Measurements from ENCODE around the gene GNLY. TPM values are rescaled to one million over a fixed set of nuclear protein-coding genes. Genes with fewer than 3 reads are reported as not detected.

GNLY gene
- polyA plus RNA-seq, 1 of the 3 experiments (the other 2 are of a cell fraction), result not detected

DNA sequence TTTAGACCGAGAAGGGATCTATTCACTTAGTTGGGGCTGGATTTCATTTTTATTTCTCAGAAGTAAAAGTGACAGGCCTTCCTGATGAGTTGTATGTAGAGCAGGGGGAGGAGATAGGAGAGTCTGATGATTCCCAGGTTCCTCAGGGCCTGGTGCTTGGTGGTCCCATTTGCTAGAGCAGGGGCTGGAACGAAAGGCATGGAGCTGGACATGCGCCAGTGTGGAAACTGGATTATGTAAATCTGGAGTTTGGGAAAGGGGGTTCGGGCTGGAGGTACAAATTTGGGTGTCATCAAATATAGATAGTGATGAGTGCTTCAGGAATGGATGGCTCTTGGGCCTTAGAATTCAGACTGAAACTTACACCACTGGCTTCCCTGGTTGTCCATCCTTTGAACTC is 27.5 kb downstream of the GNLY start (continued):
- TF ChIP-seq FOXM1 (IDR thresholded peaks at IDR 0.05; ENCODE audit: low read depth) (no peak), YY1 (IDR thresholded peaks at IDR 0.05; ENCODE audit: low read depth) (no peak), EP300 (IDR thresholded peaks at IDR 0.05; ENCODE audit: borderline replicate concordance in 1 of 2, low read depth in 1 of 2, low read length in 1 of 2) (no peak), NRF1 (IDR thresholded peaks at IDR 0.05; ENCODE audit: low read depth, low read length) (no peak), GABPA (IDR thresholded peaks at IDR 0.05; ENCODE audit: low read depth) (no peak)

GRCh38 chr2:85722519-85722918 is 28.4 kb downstream of the GNLY start:
- no peak for DNase-seq
- ChIA-PET POLR2A (no interaction called here), CTCF (interaction anchor here (0.6 to 5.9 kb wide), 6 partner anchors 15 to 91 kb away, joined by 3 to 47 read pairs (median 4); no protein-coding TSS in a partner anchor)
- peaks cover 8 to 25% of the 10 kb centered on the region in 2 experiments; a peak in 3 of 4 replicates for H3K4me1 ChIP-seq (ENCODE audit: control insufficient read depth in 1 of 2, insufficient read depth in 2 of 2, low read depth in 1 of 2, low read length in 1 of 2)
- H3F3A ChIP-seq (replicated peaks; ENCODE audit: insufficient read depth), result peaks cover 10% of the 10 kb centered on the region
- H3K9me3 ChIP-seq, result no peaks in the 10 kb centered on the region
- no peak overlapping the region for H3K9ac ChIP-seq
- no peaks in the 10 kb centered on the region for H3K79me2 ChIP-seq (ENCODE audit: insufficient read depth)
- no peak overlapping the region for H3K4me2 ChIP-seq
- H3K9me2 ChIP-seq, result no peaks in the 10 kb centered on the region
- H2AFZ ChIP-seq (ENCODE audit: low read depth), result no peak overlapping the region
- TF ChIP-seq TAF1 (IDR thresholded peaks at IDR 0.05; ENCODE audit: borderline replicate concordance, low read depth, low read length) (no peak), EP300 (IDR thresholded peaks at IDR 0.05; ENCODE audit: borderline replicate concordance in 1 of 2, low read depth in 1 of 2, low read length in 1 of 2) (no peak), REST (IDR thresholded peaks at IDR 0.05; ENCODE audit: low read depth, low read length) (no peak), GATA2 (CRISPR knock-in tag; IDR thresholded peaks at IDR 0.05) (no peak), YY1 (IDR thresholded peaks at IDR 0.05; ENCODE audit: low read depth) (no peak), FOSL2 (IDR thresholded peaks at IDR 0.05; ENCODE audit: borderline replicate concordance, low read depth) (no peak), EZH2phosphoT487 (IDR thresholded peaks at IDR 0.05; ENCODE audit: borderline replicate concordance, low read depth) (no peak), RCOR1 (IDR thresholded peaks at IDR 0.05; ENCODE audit: low read length) (no peak), JUND (IDR thresholded peaks at IDR 0.05) (no peak), POLR2AphosphoS5 (IDR thresholded peaks at IDR 0.05; ENCODE audit: low read depth, low read length) (no peak), USF1 (IDR thresholded peaks at IDR 0.05; ENCODE audit: borderline replicate concordance, low read depth) (no peak), RXRA (IDR thresholded peaks at IDR 0.05; ENCODE audit: borderline replicate concordance, low read depth) (no peak), GABPA (IDR thresholded peaks at IDR 0.05; ENCODE audit: low read depth) (no peak), NRF1 (IDR thresholded peaks at IDR 0.05; ENCODE audit: low read depth, low read length) (no peak), CTCF (IDR thresholded peaks at IDR 0.05) (no peak), ELF1 (IDR thresholded peaks at IDR 0.05) (no peak), TEAD4 (IDR thresholded peaks at IDR 0.05; ENCODE audit: borderline replicate concordance, insufficient read depth) (no peak), MXI1 (IDR thresholded peaks at IDR 0.05; ENCODE audit: low read depth, low read length) (no peak), TCF12 (IDR thresholded peaks at IDR 0.05) (no peak)
- TF ChIP-seq, protein P1, sequence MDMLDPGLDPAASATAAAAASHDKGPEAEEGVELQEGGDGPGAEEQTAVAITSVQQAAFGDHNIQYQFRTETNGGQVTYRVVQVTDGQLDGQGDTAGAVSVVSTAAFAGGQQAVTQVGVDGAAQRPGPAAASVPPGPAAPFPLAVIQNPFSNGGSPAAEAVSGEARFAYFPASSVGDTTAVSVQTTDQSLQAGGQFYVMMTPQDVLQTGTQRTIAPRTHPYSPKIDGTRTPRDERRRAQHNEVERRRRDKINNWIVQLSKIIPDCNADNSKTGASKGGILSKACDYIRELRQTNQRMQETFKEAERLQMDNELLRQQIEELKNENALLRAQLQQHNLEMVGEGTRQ (IDR thresholded peaks at IDR 0.05; ENCODE audit: borderline replicate concordance, low read depth, low read length), result no peak
- WGBS (ENCODE audit: low lambda C conversion rate), result 84% methylated on average over 6 of the region's 6 CpGs
- no peaks in the 10 kb centered on the region for H3K36me3 ChIP-seq (replicated peaks in 1 of 2; ENCODE audit: control insufficient read depth in 1 of 2, insufficient read depth in 2 of 2, low read length in 1 of 2)
- no peak overlapping the region for H3K27ac ChIP-seq (ENCODE audit: low read depth in 2 of 2, low read length in 1 of 2)
- H3K4me3 ChIP-seq (ENCODE audit: low read depth in 2 of 2, low read length in 1 of 2), result no peak overlapping the region
- no peaks in the 10 kb centered on the region for H3K27me3 ChIP-seq (ENCODE audit: insufficient read depth)
- no peaks in the 10 kb centered on the region for H4K20me1 ChIP-seq (ENCODE audit: insufficient read depth)
